Measurements from ENCODE around the gene PARP1. TPM values are rescaled to one million over a fixed set of nuclear protein-coding genes. Genes with fewer than 3 reads are reported as not detected.
A peak's percentile ranks its signal among the peaks of the same experiment; 100 is the strongest.

Gene PARP1
- total RNA-seq, 1 donor from 2014 or later: 220 TPM

- intact Hi-C loops (cut with micrococcal nuclease): loop anchor here (10.0 kb wide), 2 partner anchors 626 to 1764 kb away; partner anchors contain the start of genes IBA57 and SRP9
- no peaks in the 10 kb centered on the region for H3K27me3 Mint-ChIP-seq (ENCODE audit: insufficient read depth)
- peaks cover 51% of the 10 kb centered on the region for H3K36me3 Mint-ChIP-seq (ENCODE audit: low read depth)
- H3K9me3 Mint-ChIP-seq: no peaks in the 10 kb centered on the region
- H3K4me1 Mint-ChIP-seq (ENCODE audit: low read depth): peaks cover 46% of the 10 kb centered on the region
- no peak overlapping the region for H3K4me3 Mint-ChIP-seq
- no peak for DNase-seq (ENCODE audit: low spot score)
- no peak overlapping the region for H3K27ac Mint-ChIP-seq
These were observed 7.2 kb downstream of the PARP1 start for GRCh38 chr1:226400519-226401354.

GRCh38 chr1:226397955-226398636 is 9.8 kb downstream of the PARP1 start:
- intact Hi-C loops (cut with micrococcal nuclease): no loop called here
- DNase-seq (ENCODE audit: low spot score): no peak
- Mint-ChIP-seq H3K9me3 (no peaks in the 10 kb centered on the region), H3K27me3 (ENCODE audit: insufficient read depth) (no peaks in the 10 kb centered on the region), H3K36me3 (ENCODE audit: low read depth) (peaks cover 59% of the 10 kb centered on the region), H3K27ac (no peak overlapping the region), H3K4me3 (no peak overlapping the region), H3K4me1 (ENCODE audit: low read depth) (peaks cover 36% of the 10 kb centered on the region)

GRCh38 chr1:226397011-226397926 is 10.6 kb downstream of the PARP1 start:
- intact Hi-C loops (cut with micrococcal nuclease): no loop called here
- Mint-ChIP-seq H3K36me3 (ENCODE audit: low read depth) (peaks cover 56% of the 10 kb centered on the region), H3K4me3 (no peak overlapping the region), H3K9me3 (no peaks in the 10 kb centered on the region), H3K27ac (peak overlapping the region; percentile 63), H3K4me1 (ENCODE audit: low read depth) (peaks cover 31% of the 10 kb centered on the region), H3K27me3 (ENCODE audit: insufficient read depth) (no peaks in the 10 kb centered on the region)
- no peak for DNase-seq (ENCODE audit: low spot score)

GRCh38 chr1:226395753-226396152 is 12.1 kb downstream of the PARP1 start:
- peaks cover 54% of the 10 kb centered on the region for H3K36me3 Mint-ChIP-seq (ENCODE audit: low read depth)
- H3K27me3 Mint-ChIP-seq (ENCODE audit: insufficient read depth): no peaks in the 10 kb centered on the region
- no peak for DNase-seq (ENCODE audit: low spot score)
- H3K4me3 Mint-ChIP-seq: no peak overlapping the region
- intact Hi-C loops (cut with micrococcal nuclease): no loop called here
- H3K9me3 Mint-ChIP-seq: no peaks in the 10 kb centered on the region
- no peak overlapping the region for H3K27ac Mint-ChIP-seq
- peaks cover 22% of the 10 kb centered on the region for H3K4me1 Mint-ChIP-seq (ENCODE audit: low read depth)

- Mint-ChIP-seq H3K36me3 (ENCODE audit: low read depth) (peaks cover 46% of the 10 kb centered on the region), H3K4me1 (ENCODE audit: low read depth) (peaks cover 22% of the 10 kb centered on the region), H3K27ac (no peak overlapping the region)
These were observed 13.4 kb downstream of the PARP1 start for GRCh38 chr1:226394462-226394861.

GRCh38 chr1:226390681-226391080 is 17.2 kb downstream of the PARP1 start:
- Mint-ChIP-seq H3K4me1 (ENCODE audit: low read depth) (peaks cover 16% of the 10 kb centered on the region), H3K36me3 (ENCODE audit: low read depth) (peaks cover 39% of the 10 kb centered on the region), H3K4me3 (no peak overlapping the region), H3K27ac (no peak overlapping the region), H3K27me3 (ENCODE audit: insufficient read depth) (no peaks in the 10 kb centered on the region), H3K9me3 (no peaks in the 10 kb centered on the region)
- intact Hi-C loops (cut with micrococcal nuclease): no loop called here
- DNase-seq (ENCODE audit: low spot score): no peak

More at GRCh38 chr1:226394462-226394861, 13.4 kb downstream of the PARP1 start:
- H3K9me3 Mint-ChIP-seq: no peaks in the 10 kb centered on the region
- DNase-seq (ENCODE audit: low spot score): no peak
- intact Hi-C loops (cut with micrococcal nuclease): no loop called here
- H3K4me3 Mint-ChIP-seq: no peak overlapping the region
- no peaks in the 10 kb centered on the region for H3K27me3 Mint-ChIP-seq (ENCODE audit: insufficient read depth)

GRCh38 chr1:226388131-226388530 is 19.8 kb downstream of the PARP1 start:
- H3K27me3 Mint-ChIP-seq (ENCODE audit: insufficient read depth): no peaks in the 10 kb centered on the region
- peaks cover under 1% of the 10 kb centered on the region for H3K4me1 Mint-ChIP-seq (ENCODE audit: low read depth)
- H3K9me3 Mint-ChIP-seq: no peaks in the 10 kb centered on the region
- peaks cover 38% of the 10 kb centered on the region for H3K36me3 Mint-ChIP-seq (ENCODE audit: low read depth)
- intact Hi-C loops (cut with micrococcal nuclease): no loop called here
- no peak overlapping the region for H3K4me3 Mint-ChIP-seq
- no peak for DNase-seq (ENCODE audit: low spot score)
- no peak overlapping the region for H3K27ac Mint-ChIP-seq

- DNase-seq (ENCODE audit: low spot score): no peak
- no peaks in the 10 kb centered on the region for H3K9me3 Mint-ChIP-seq
- H3K4me3 Mint-ChIP-seq: no peak overlapping the region
- no peak overlapping the region for H3K27ac Mint-ChIP-seq
- H3K27me3 Mint-ChIP-seq (ENCODE audit: insufficient read depth): no peaks in the 10 kb centered on the region
- H3K4me1 Mint-ChIP-seq (ENCODE audit: low read depth): peaks cover 14% of the 10 kb centered on the region
- peaks cover 48% of the 10 kb centered on the region for H3K36me3 Mint-ChIP-seq (ENCODE audit: low read depth)
- intact Hi-C loops (cut with micrococcal nuclease): no loop called here
These were observed 23.2 kb downstream of the PARP1 start for GRCh38 chr1:226384717-226385116.

- peaks cover 47% of the 10 kb centered on the region for H3K36me3 Mint-ChIP-seq (ENCODE audit: low read depth)
- H3K9me3 Mint-ChIP-seq: no peaks in the 10 kb centered on the region
- no peaks in the 10 kb centered on the region for H3K27me3 Mint-ChIP-seq (ENCODE audit: insufficient read depth)
- no peak overlapping the region for H3K4me3 Mint-ChIP-seq
- no peak for DNase-seq (ENCODE audit: low spot score)
- no peak overlapping the region for H3K27ac Mint-ChIP-seq
- H3K4me1 Mint-ChIP-seq (ENCODE audit: low read depth): peaks cover 16% of the 10 kb centered on the region
- intact Hi-C loops (cut with micrococcal nuclease): no loop called here
These were observed 23.9 kb downstream of the PARP1 start for GRCh38 chr1:226384040-226384439.

GRCh38 chr1:226382030-226382429 is 25.9 kb downstream of the PARP1 start:
- no peak overlapping the region for H3K4me3 Mint-ChIP-seq
- H3K36me3 Mint-ChIP-seq (ENCODE audit: low read depth): peaks cover 51% of the 10 kb centered on the region
- DNase-seq (ENCODE audit: low spot score): no peak
- no peak overlapping the region for H3K27ac Mint-ChIP-seq
- intact Hi-C loops (cut with micrococcal nuclease): no loop called here
- H3K27me3 Mint-ChIP-seq (ENCODE audit: insufficient read depth): no peaks in the 10 kb centered on the region
- no peaks in the 10 kb centered on the region for H3K9me3 Mint-ChIP-seq
- peaks cover 16% of the 10 kb centered on the region for H3K4me1 Mint-ChIP-seq (ENCODE audit: low read depth)

GRCh38 chr1:226381226-226381998 is 26.5 kb downstream of the PARP1 start:
- Mint-ChIP-seq H3K27ac (peak overlapping the region; percentile 40), H3K9me3 (no peaks in the 10 kb centered on the region), H3K4me1 (ENCODE audit: low read depth) (peaks cover 16% of the 10 kb centered on the region), H3K27me3 (ENCODE audit: insufficient read depth) (no peaks in the 10 kb centered on the region), H3K36me3 (ENCODE audit: low read depth) (peaks cover 57% of the 10 kb centered on the region), H3K4me3 (no peak overlapping the region)
- DNase-seq (ENCODE audit: low spot score): no peak
- intact Hi-C loops (cut with micrococcal nuclease): no loop called here

- no peak overlapping the region for H3K27ac Mint-ChIP-seq
- DNase-seq (ENCODE audit: low spot score): no peak
- peaks cover 62% of the 10 kb centered on the region for H3K36me3 Mint-ChIP-seq (ENCODE audit: low read depth)
These were observed 29.8 kb downstream of the PARP1 start for GRCh38 chr1:226378071-226378470.

More at GRCh38 chr1:226378071-226378470, 29.8 kb downstream of the PARP1 start:
- Mint-ChIP-seq H3K9me3 (no peaks in the 10 kb centered on the region), H3K4me1 (ENCODE audit: low read depth) (peaks cover 19% of the 10 kb centered on the region), H3K27me3 (ENCODE audit: insufficient read depth) (no peaks in the 10 kb centered on the region), H3K4me3 (no peak overlapping the region)
- intact Hi-C loops (cut with micrococcal nuclease): no loop called here

Measured in activated T-helper 1 cell treated with anti-CD3 and anti-CD28 coated beads, Interleukin-12 subunit alpha, Interleukin-12 subunit beta, Interleukin-2, Interleukin-4 antibody, amounts not matched to agents 30 ng/mL and 10 ng/mL and 1 ng/mL, durations not matched to agents 14 hours and 24 hours and 36 hours (primary cell).